D721Med (cell line): ENCODE data around the gene HS6ST3.

Experiments used
- DNase-seq: peaks from one replicate; pipeline ENCODE4 v3.0.0; 2011; ENCODE audit warnings: low spot score; ENCODE audit not compliant: insufficient read length
- FAIRE-seq: peaks from 2 replicates; lab custom pipeline; 2011; peaks lifted over from hg19 to GRCh38; lab: Jason Lieb, UNC
- TF ChIP-seq, protein P1 (sequence below): IDR thresholded peaks from 2 replicates; pipeline ENCODE4 v1.5.1; 2012; ENCODE audit warnings: mild to moderate bottlenecking, control low read depth; ENCODE audit not compliant: insufficient read depth; ENCODE audit errors: missing control alignments

HS6ST3 gene

DNA sequence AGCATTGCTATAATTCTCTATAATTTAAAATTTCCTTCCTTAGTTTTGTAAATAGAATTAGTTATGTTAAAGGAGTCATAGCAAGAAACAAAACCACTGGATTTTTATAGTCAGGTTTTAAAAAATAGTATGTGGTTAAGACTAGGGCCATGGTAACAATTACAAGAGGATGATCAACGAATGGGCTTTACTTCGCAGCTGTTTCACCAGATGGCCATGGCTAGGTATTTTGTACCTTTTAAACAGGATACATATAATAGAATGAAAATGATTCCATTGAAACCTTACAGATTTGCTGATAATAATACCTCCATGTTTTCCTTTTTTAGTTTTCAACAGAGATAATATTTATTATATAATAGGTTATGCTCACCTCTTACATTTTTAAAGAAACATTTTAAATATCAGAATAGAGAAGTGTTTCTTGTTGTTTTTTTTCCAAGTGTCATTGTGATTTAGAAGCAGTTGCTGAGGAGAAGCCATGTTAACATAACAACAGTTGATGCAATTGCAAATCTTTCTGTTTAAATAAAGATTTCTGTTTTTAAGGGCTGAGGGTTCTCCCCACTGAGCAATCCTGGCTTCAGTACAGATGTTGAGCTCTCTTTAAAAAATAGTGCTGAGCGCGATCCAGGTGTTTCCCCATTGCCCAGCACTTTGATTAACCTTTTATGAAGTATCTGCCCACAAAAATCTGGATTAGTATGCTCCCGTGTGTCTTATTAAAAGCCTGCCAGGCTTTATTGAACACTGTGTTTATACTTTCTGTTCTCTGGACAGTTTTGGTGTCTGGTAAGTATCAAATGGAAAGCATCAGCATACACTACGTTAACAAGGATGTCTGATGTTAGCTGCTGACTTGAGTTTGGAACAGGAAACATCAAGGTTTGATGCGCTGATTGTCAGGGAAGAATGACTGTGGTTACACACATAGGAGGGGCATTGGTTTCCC is 205.3 kb downstream of the HS6ST3 start:
- TF ChIP-seq, protein P1, sequence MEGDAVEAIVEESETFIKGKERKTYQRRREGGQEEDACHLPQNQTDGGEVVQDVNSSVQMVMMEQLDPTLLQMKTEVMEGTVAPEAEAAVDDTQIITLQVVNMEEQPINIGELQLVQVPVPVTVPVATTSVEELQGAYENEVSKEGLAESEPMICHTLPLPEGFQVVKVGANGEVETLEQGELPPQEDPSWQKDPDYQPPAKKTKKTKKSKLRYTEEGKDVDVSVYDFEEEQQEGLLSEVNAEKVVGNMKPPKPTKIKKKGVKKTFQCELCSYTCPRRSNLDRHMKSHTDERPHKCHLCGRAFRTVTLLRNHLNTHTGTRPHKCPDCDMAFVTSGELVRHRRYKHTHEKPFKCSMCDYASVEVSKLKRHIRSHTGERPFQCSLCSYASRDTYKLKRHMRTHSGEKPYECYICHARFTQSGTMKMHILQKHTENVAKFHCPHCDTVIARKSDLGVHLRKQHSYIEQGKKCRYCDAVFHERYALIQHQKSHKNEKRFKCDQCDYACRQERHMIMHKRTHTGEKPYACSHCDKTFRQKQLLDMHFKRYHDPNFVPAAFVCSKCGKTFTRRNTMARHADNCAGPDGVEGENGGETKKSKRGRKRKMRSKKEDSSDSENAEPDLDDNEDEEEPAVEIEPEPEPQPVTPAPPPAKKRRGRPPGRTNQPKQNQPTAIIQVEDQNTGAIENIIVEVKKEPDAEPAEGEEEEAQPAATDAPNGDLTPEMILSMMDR = no peak
- DNase-seq (no peak), FAIRE-seq (peak; percentile 56)

DNA sequence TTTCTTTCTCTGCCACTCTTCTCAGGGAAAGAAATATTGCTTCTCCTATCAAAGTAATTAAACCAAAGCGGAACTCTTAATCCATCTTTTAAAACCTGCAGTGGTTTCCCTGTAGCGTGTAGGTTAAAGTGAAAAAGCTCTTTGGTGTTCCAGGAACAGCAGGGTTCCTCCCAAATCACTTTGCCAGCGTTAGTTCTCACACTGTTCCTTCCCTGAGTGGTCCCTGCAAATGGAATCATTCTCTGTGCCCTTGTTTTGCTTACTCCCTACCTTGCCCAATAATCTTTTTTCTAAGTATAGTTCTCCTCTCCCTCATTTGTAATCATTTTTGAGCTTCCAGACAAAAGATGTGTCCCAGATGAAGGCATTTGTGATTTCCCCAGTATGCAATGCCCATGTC is 207.5 kb downstream of the HS6ST3 start:
- FAIRE-seq (no peak), DNase-seq (no peak)

DNA sequence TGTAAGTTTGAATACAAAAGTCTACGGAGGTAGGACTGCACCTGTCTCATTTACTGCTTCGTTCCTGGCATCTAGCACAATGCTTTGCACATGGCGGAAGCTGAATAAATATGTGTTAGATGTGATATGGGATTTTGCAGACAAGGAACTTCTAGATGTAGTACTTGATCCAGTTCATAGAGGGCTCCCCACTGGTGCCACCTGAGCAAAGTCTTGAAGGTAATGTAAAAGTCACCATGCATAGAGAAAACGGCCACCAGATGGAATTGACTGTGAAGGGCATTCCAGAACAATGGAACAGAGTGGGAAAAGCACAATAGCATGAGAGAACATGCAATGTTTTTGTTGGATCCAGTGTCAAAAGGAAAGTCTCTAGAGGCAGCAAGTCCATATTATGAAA is 209.3 kb downstream of the HS6ST3 start:
- TF ChIP-seq, protein P1 = no peak
- FAIRE-seq (no peak), DNase-seq (no peak)

More for the DNA sequence above, 207.5 kb downstream of the HS6ST3 start:
- TF ChIP-seq, protein P1 = no peak

DNA sequence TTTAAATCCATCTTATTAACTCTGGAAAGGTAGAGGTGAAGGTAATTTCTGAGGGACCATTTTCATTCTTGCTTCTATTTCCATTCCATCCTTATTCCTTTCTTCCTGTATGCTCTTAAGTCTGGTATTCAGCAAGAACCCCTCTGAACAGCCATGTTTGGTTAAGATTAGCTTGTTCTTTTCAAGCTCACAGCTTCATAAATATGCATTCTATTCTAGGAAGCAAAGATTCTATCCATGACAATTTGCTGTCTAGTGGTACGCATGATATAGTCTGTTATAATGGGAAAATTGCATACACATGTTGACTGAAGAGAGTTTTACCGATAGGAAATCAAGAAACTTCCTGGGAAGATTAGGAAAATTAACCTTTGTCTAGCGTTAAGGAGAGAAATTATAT is 218.7 kb downstream of the HS6ST3 start:
- TF ChIP-seq, protein P1 = no peak

DNA sequence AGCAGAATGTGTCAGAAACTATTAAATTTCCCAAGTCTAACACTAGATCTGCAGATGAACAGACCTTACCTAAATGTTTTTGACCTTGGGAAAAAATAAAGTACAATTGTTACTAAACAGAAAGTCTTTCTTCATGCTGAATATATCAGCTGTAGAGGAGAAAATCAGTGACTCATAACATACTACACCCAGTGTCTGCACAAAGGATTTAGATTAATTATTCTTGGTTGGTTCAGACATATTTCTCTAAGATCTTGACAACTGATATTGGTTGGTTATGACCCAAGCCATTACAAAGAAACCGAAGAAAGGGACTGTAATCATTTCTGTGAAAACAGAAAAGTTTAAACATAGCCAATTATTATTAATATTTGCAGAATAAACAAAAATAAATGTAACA is 225.1 kb downstream of the HS6ST3 start:
- TF ChIP-seq, protein P1 = no peak
- FAIRE-seq (no peak), DNase-seq (no peak)

More for the DNA sequence above, 218.7 kb downstream of the HS6ST3 start:
- peak; percentile 21 for FAIRE-seq
- DNase-seq = no peak

DNA sequence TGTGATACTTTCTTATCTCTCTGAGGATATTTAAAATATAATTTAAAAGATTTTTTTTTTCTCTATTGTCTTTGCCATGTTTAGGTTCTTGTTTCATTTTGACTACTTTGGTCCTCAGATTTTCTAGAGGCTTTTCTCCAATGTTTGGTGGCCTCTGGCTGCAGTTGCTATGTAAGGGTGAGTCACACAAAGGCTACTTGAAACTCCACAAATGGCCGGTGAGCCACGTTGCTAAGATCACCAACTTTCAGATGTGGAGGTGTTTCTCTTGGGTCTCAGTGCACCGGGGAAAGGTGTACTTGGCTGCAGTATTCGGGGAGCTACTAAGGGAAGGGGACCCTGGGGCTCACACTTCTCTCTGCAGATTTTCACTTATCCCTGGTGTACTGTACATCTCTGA is 248.1 kb downstream of the HS6ST3 start:
- DNase-seq = no peak
- no peak for FAIRE-seq
- TF ChIP-seq, protein P1 = no peak

DNA sequence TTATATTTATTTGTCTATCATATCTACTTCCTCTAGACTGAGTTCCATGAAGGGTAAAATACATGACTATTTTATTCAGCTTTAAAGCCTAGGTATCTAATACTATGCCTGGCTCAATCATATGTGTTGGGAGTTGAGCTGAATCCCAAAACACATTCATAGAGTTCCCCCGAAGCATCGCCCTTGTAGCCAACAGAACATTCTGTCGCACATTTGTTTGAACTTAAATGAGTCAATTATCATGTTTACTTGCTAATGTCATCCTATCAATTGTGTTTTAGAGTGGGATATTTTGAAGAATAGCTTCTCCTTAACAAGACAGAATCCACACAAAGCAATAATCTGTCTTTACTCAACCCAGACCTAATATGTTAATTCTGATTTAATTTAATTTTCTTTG is 252.4 kb downstream of the HS6ST3 start:
- FAIRE-seq = no peak
- no peak for DNase-seq
- TF ChIP-seq, protein P1 = no peak
